ENCODE data around the gene SYCE1. TPM values are rescaled to one million over a fixed set of nuclear protein-coding genes. Genes with fewer than 3 reads are reported as not detected.
"Not testable (repeated sequence)": the region's sequence is repeated elsewhere in the genome, so short reads cannot be mapped to it uniquely, and the experiment has no call there.

SYCE1 gene
- total RNA-seq, 2 experiments from 2014 or later = 0.14 TPM; not detected in 1

- Mint-ChIP-seq H3K4me1 (ENCODE audit: low read depth) (peaks cover 21% of the 10 kb centered on the region), H3K27me3 (peaks cover 33% of the 10 kb centered on the region), H3K4me3 (no peak overlapping the region), H3K9me3 (peaks cover 12% of the 10 kb centered on the region), H3K36me3 (peaks cover 1% of the 10 kb centered on the region), H3K27ac (no peak overlapping the region)
- CTCF ChIA-PET = no interaction called here
- POLR2A ChIA-PET = no interaction called here
- no peak for DNase-seq
- intact Hi-C loops (cut with micrococcal nuclease) = no loop called here
Measured at GRCh38 chr10:133525444-133525843, 39.9 kb downstream of the SYCE1 start.

- no peak overlapping the region for H3K4me3 Mint-ChIP-seq
- peaks cover 15% of the 10 kb centered on the region for H3K4me1 Mint-ChIP-seq (ENCODE audit: low read depth)
- peaks cover 19% of the 10 kb centered on the region for H3K27me3 Mint-ChIP-seq
- H3K27ac Mint-ChIP-seq = no peak overlapping the region
- no peak for DNase-seq
- peaks cover 1% of the 10 kb centered on the region for H3K36me3 Mint-ChIP-seq
- ChIA-PET POLR2A (no interaction called here), CTCF (interaction anchor here (1.3 to 1.9 kb wide), 2 partner anchors 85 to 195 kb away, joined by 3 to 11 read pairs; no protein-coding TSS in a partner anchor)
- intact Hi-C loops (cut with micrococcal nuclease) = loop anchor here (5.0 kb wide), 1 partner anchor 196 kb away; no protein-coding TSS in a partner anchor
- H3K9me3 Mint-ChIP-seq = peaks cover 12% of the 10 kb centered on the region
Measured at GRCh38 chr10:133523631-133524203, 41.7 kb downstream of the SYCE1 start.

- ChIA-PET POLR2A (no interaction called here), CTCF (interaction anchor here (0.9 to 4.6 kb wide), 10 partner anchors 10 to 191 kb away, joined by 3 to 35 read pairs (median 4); no protein-coding TSS in a partner anchor)
- peaks cover 12% of the 10 kb centered on the region for H3K9me3 Mint-ChIP-seq
- intact Hi-C loops (cut with micrococcal nuclease) = loop anchor here (1.0 to 5.0 kb wide), 2 partner anchors 78 to 193 kb away; no protein-coding TSS in a partner anchor
- H3K27me3 Mint-ChIP-seq = peaks cover 3% of the 10 kb centered on the region
- peak; percentile 95 for DNase-seq
- peak overlapping the region; percentile 63 for H3K4me3 Mint-ChIP-seq
- peaks cover 1% of the 10 kb centered on the region for H3K36me3 Mint-ChIP-seq
- H3K4me1 Mint-ChIP-seq (ENCODE audit: low read depth) = peaks cover 12% of the 10 kb centered on the region
- H3K27ac Mint-ChIP-seq = peak overlapping the region; percentile 54
Measured at GRCh38 chr10:133520193-133520738, 45.1 kb downstream of the SYCE1 start.

GRCh38 chr10:133518517-133518916 lies 46.9 kb downstream of the SYCE1 start:
- CTCF ChIA-PET = interaction anchor here (1.3 to 4.6 kb wide), 2 partner anchors 81 to 91 kb away, joined by 4 to 35 read pairs; no protein-coding TSS in a partner anchor
- H3K27ac Mint-ChIP-seq; H3K36me3 Mint-ChIP-seq; intact Hi-C loops (cut with micrococcal nuclease); DNase-seq; H3K9me3 Mint-ChIP-seq; H3K27me3 Mint-ChIP-seq; H3K4me3 Mint-ChIP-seq; POLR2A ChIA-PET: not testable (repeated sequence)
- H3K4me1 Mint-ChIP-seq (ENCODE audit: low read depth) = peaks cover 12% of the 10 kb centered on the region

- peaks cover 12% of the 10 kb centered on the region for H3K4me1 Mint-ChIP-seq (ENCODE audit: low read depth)
- H3K36me3 Mint-ChIP-seq = no peaks in the 10 kb centered on the region
- CTCF ChIA-PET = interaction anchor here (0.7 to 2.0 kb wide), 3 partner anchors 74 to 78 kb away, joined by 3 to 7 read pairs (median 4); no protein-coding TSS in a partner anchor
- H3K4me3 Mint-ChIP-seq = no peak overlapping the region
- intact Hi-C loops (cut with micrococcal nuclease) = no loop called here
- H3K9me3 Mint-ChIP-seq = no peaks in the 10 kb centered on the region
- POLR2A ChIA-PET = no interaction called here
- no peak overlapping the region for H3K27ac Mint-ChIP-seq
- peaks cover 3% of the 10 kb centered on the region for H3K27me3 Mint-ChIP-seq
- DNase-seq = no peak
Measured at GRCh38 chr10:133516057-133516456, 49.3 kb downstream of the SYCE1 start.

- peaks cover 5% of the 10 kb centered on the region for H3K27me3 Mint-ChIP-seq
- no peaks in the 10 kb centered on the region for H3K36me3 Mint-ChIP-seq
- H3K9me3 Mint-ChIP-seq = no peaks in the 10 kb centered on the region
- no peak overlapping the region for H3K4me3 Mint-ChIP-seq
- intact Hi-C loops (cut with micrococcal nuclease) = no loop called here
- CTCF ChIA-PET = interaction anchor here (0.7 to 1.3 kb wide), 2 partner anchors 73 to 77 kb away, joined by 3 to 4 read pairs; no protein-coding TSS in a partner anchor
- DNase-seq = no peak
- POLR2A ChIA-PET = no interaction called here
- no peak overlapping the region for H3K27ac Mint-ChIP-seq
- peaks cover 7% of the 10 kb centered on the region for H3K4me1 Mint-ChIP-seq (ENCODE audit: low read depth)
Measured at GRCh38 chr10:133515471-133515870, 49.9 kb downstream of the SYCE1 start.

GRCh38 chr10:133511907-133512528 lies 53.4 kb downstream of the SYCE1 start:
- Mint-ChIP-seq H3K9me3 (peaks cover 8% of the 10 kb centered on the region), H3K27me3 (peaks cover 7% of the 10 kb centered on the region), H3K36me3 (peaks cover 1% of the 10 kb centered on the region), H3K27ac (no peak overlapping the region), H3K4me3 (no peak overlapping the region), H3K4me1 (ENCODE audit: low read depth) (no peaks in the 10 kb centered on the region)
- POLR2A ChIA-PET = no interaction called here
- no peak for DNase-seq
- intact Hi-C loops (cut with micrococcal nuclease) = no loop called here
- CTCF ChIA-PET = no interaction called here

GRCh38 chr10:133511408-133511807 lies 54.0 kb downstream of the SYCE1 start:
- intact Hi-C loops (cut with micrococcal nuclease) = no loop called here
- ChIA-PET CTCF (no interaction called here), POLR2A (no interaction called here)
- Mint-ChIP-seq H3K4me1 (ENCODE audit: low read depth) (no peaks in the 10 kb centered on the region), H3K27me3 (peaks cover 7% of the 10 kb centered on the region), H3K9me3 (peaks cover 8% of the 10 kb centered on the region), H3K27ac (no peak overlapping the region), H3K4me3 (no peak overlapping the region), H3K36me3 (peaks cover 1% of the 10 kb centered on the region)
- DNase-seq = no peak

GRCh38 chr10:133509700-133510099 lies 55.7 kb downstream of the SYCE1 start:
- ChIA-PET POLR2A (no interaction called here), CTCF (interaction anchor here (0.6 to 1.7 kb wide), 3 partner anchors 71 to 180 kb away, joined by 3 to 7 read pairs (median 3); no protein-coding TSS in a partner anchor)
- intact Hi-C loops (cut with micrococcal nuclease) = no loop called here
- Mint-ChIP-seq H3K36me3 (peaks cover 1% of the 10 kb centered on the region), H3K27me3 (peaks cover 10% of the 10 kb centered on the region), H3K4me3 (no peak overlapping the region), H3K27ac (no peak overlapping the region), H3K9me3 (peaks cover 8% of the 10 kb centered on the region), H3K4me1 (ENCODE audit: low read depth) (no peaks in the 10 kb centered on the region)
- DNase-seq = no peak

Other genes with a start within 250 kb of the SYCE1 start
- not detected for gene CALY, start 228.7 kb downstream of the SYCE1 start, total RNA-seq
- gene PRAP1, start 218.2 kb downstream of the SYCE1 start, total RNA-seq = not detected
- 10 to 100 TPM; 46.5 to 49.8 TPM for gene FUOM, start 207.6 kb downstream of the SYCE1 start, total RNA-seq
- 10 to 100 TPM; 60.2 to 64.8 TPM for gene ECHS1, start 192.2 kb downstream of the SYCE1 start, total RNA-seq
- 1 to 10 TPM; 8.8 to 9.6 TPM for gene PAOX, start 186.3 kb downstream of the SYCE1 start, total RNA-seq
- 10 to 100 TPM; 33.9 to 40.3 TPM for gene MTG1, start 171.4 kb downstream of the SYCE1 start, total RNA-seq
- not detected for gene SPRN, start 141.0 kb downstream of the SYCE1 start, total RNA-seq
- gene SCART1, start 111.6 kb downstream of the SYCE1 start, total RNA-seq = 1 to 10 TPM; 5.4 to 6.2 TPM
- under 1 TPM; 0.46 to 0.86 TPM for gene CYP2E1, start 38.2 kb downstream of the SYCE1 start, total RNA-seq
- not detected for gene FRG2B, start 61.2 kb upstream of the SYCE1 start, total RNA-seq

Measured in activated CD4-positive, alpha-beta memory T cell treated with anti-CD3 and anti-CD28 coated beads for 36 hours (primary cell).